Panc1 (cell line): ENCODE results near the gene MTHFR.

Experiments
- CTCF ChIP-seq: fragments of 450-650 bp; IDR thresholded peaks from 2 replicates; pipeline ENCODE4 v1.5.1; 2017; ENCODE audit warnings: mild to moderate bottlenecking
- POLR2AphosphoS5 ChIP-seq: IDR thresholded peaks from 2 replicates; pipeline ENCODE4 v1.6.1; 2012; ENCODE audit warnings: mild to moderate bottlenecking, low read depth, low read length, moderate library complexity
- SIN3A ChIP-seq: IDR thresholded peaks from 2 replicates; pipeline ENCODE4 v1.6.1; 2012; ENCODE audit warnings: low read depth, mild to moderate bottlenecking, low read length, moderate library complexity, borderline replicate concordance; ENCODE audit not compliant: insufficient read depth
- TCF7L2 ChIP-seq: IDR thresholded peaks from 2 replicates; pipeline ENCODE4 v1.6.1; 2011; ENCODE audit warnings: mild to moderate bottlenecking, low read depth, low read length, inconsistent platforms

DNA sequence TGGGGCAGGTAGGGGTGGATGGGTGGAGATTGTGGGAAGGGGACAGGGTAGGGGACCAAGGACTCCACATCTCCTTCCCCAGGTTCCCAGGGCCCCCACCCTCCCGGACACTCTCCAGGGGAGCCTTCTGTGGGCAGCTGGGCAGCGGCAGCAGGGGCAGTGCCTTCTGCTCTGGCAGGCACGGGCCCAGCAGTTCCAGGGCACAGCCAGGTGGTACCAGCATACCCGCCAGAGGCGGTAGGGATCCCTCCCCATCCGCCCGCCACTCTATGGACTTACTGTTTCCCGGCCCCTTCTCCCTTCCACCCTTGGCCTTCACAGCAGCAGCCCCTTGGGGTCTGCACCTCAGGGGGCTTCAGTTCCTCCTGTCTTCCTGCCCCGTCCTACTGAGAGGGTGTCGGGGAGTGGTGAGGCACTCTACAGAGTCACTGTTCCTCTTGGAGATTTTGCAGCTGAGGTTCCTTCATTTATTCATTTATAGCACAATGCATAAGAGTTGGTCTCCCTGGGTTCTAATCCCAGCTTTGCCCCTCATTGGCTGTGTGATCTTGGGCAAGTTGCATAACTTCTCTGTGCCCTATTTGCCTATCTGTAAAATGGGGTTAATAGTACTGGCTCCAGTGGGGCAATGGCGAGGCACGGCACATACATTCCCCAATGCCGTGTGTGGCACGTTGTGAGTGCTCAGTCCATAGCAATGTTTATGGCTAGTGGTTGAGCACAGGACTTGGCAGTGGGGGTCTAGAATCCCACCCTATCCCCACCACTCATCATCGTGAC, 26.7 kb downstream of the MTHFR start:
- TF ChIP-seq CTCF (no peak), POLR2AphosphoS5 (no peak), SIN3A (no peak), TCF7L2 (no peak)
